ENCODE data around the gene NUCB1. TPM values are rescaled to one million over a fixed set of nuclear protein-coding genes. Genes with fewer than 3 reads are reported as not detected.

The NUCB1 gene
- total and polyA plus RNA-seq, 9 of the 15 experiments (the other 6 are each of a cell fraction or from before 2014, with no cell fraction given), result 3.1 to 153 (median 71.7) TPM

GRCh38 chr19:48859711-48860572 lies 40.2 kb upstream of the NUCB1 start (continued):
- TF ChIP-seq ZNF224 (CRISPR knock-in tag; IDR thresholded peaks at IDR 0.05) (no peak), SAFB (IDR thresholded peaks at IDR 0.05; ENCODE audit: borderline replicate concordance, low read depth, low read length) (no peak), TCFL5 (CRISPR knock-in tag; conservative IDR thresholded peaks at IDR 0.05) (no peak), SETDB1 (IDR thresholded peaks at IDR 0.05; ENCODE audit: low read length) (no peak), USF2 (CRISPR knock-in tag; IDR thresholded peaks at IDR 0.05) (no peak), ZKSCAN1 (IDR thresholded peaks at IDR 0.05; ENCODE audit: low read depth, low read length) (no peak), PYGO2 (tag; IDR thresholded peaks at IDR 0.05) (no peak), PHB2 (IDR thresholded peaks at IDR 0.05; ENCODE audit: low read depth) (no peak), BRF2 (IDR thresholded peaks at IDR 0.05; ENCODE audit: borderline replicate concordance, insufficient read depth, insufficient read length) (no peak), BMI1 (IDR thresholded peaks at IDR 0.05; ENCODE audit: low read length) (no peak), ZNF830 (CRISPR knock-in tag; IDR thresholded peaks at IDR 0.05) (no peak), ZNF23 (CRISPR knock-in tag; IDR thresholded peaks at IDR 0.05) (no peak), TAL1 (IDR thresholded peaks at IDR 0.05) (no peak)
- TF ChIP-seq, protein P1, sequence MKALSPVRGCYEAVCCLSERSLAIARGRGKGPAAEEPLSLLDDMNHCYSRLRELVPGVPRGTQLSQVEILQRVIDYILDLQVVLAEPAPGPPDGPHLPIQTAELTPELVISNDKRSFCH (CRISPR knock-in tag; IDR thresholded peaks at IDR 0.05), result no peak
- TF ChIP-seq, protein P1 (tag; IDR thresholded peaks at IDR 0.05), result no peak
- TF ChIP-seq, protein P2, sequence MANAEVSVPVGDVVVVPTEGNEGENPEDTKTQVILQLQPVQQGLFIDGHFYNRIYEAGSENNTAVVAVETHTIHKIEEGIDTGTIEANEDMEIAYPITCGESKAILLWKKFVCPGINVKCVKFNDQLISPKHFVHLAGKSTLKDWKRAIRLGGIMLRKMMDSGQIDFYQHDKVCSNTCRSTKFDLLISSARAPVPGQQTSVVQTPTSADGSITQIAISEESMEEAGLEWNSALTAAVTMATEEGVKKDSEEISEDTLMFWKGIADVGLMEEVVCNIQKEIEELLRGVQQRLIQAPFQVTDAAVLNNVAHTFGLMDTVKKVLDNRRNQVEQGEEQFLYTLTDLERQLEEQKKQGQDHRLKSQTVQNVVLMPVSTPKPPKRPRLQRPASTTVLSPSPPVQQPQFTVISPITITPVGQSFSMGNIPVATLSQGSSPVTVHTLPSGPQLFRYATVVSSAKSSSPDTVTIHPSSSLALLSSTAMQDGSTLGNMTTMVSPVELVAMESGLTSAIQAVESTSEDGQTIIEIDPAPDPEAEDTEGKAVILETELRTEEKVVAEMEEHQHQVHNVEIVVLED (CRISPR knock-in tag; IDR thresholded peaks at IDR 0.05), result no peak
- TF ChIP-seq, protein P3, sequence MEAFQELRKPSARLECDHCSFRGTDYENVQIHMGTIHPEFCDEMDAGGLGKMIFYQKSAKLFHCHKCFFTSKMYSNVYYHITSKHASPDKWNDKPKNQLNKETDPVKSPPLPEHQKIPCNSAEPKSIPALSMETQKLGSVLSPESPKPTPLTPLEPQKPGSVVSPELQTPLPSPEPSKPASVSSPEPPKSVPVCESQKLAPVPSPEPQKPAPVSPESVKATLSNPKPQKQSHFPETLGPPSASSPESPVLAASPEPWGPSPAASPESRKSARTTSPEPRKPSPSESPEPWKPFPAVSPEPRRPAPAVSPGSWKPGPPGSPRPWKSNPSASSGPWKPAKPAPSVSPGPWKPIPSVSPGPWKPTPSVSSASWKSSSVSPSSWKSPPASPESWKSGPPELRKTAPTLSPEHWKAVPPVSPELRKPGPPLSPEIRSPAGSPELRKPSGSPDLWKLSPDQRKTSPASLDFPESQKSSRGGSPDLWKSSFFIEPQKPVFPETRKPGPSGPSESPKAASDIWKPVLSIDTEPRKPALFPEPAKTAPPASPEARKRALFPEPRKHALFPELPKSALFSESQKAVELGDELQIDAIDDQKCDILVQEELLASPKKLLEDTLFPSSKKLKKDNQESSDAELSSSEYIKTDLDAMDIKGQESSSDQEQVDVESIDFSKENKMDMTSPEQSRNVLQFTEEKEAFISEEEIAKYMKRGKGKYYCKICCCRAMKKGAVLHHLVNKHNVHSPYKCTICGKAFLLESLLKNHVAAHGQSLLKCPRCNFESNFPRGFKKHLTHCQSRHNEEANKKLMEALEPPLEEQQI (IDR thresholded peaks at IDR 0.05), result no peak
- TF ChIP-seq, protein P4, sequence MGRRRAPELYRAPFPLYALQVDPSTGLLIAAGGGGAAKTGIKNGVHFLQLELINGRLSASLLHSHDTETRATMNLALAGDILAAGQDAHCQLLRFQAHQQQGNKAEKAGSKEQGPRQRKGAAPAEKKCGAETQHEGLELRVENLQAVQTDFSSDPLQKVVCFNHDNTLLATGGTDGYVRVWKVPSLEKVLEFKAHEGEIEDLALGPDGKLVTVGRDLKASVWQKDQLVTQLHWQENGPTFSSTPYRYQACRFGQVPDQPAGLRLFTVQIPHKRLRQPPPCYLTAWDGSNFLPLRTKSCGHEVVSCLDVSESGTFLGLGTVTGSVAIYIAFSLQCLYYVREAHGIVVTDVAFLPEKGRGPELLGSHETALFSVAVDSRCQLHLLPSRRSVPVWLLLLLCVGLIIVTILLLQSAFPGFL (CRISPR knock-in tag; IDR thresholded peaks at IDR 0.05), result peak; percentile 95
